WTC11 (cell line): ENCODE data around the gene SUSD6. TPM values are rescaled to one million over a fixed set of nuclear protein-coding genes. Genes with fewer than 3 reads are reported as not detected.

ENCODE experiments used
- ATAC-seq: fragments of 200-7000 bp; cut with Tn5 transposase; 2 replicates; pipeline ENCODE4 v1.10.0; 2021; ENCODE audit warnings: mild to moderate bottlenecking, moderate library complexity
- CTCF ChIA-PET: fragments of 300-600 bp; sonication (Branson Sonifier 250); formaldehyde crosslinking; loops from one replicate; lab custom pipeline; 2021; ENCODE audit warnings: antibody characterized with exemption; lab: Charles Lee
- POLR2A ChIA-PET: fragments of 350-600 bp; sonication (Branson Sonifier 250); formaldehyde crosslinking; loops from one replicate; lab custom pipeline; 2021; ENCODE audit warnings: antibody characterized with exemption; lab: Charles Lee
- DNase-seq: peaks from one replicate; pipeline ENCODE4 v3.0.0; 2021; ENCODE audit warnings: low spot score
- H3K27ac Mint-ChIP-seq: 2 replicates; pipeline ENCODE4 v1.8.0; 2021; ENCODE audit warnings: mixed read lengths
- H3K27me3 Mint-ChIP-seq: 2 replicates; pipeline ENCODE4 v1.8.0; 2021; ENCODE audit warnings: low read depth, mild to moderate bottlenecking, moderate library complexity, mixed read lengths
- H3K36me3 Mint-ChIP-seq: 2 replicates; pipeline ENCODE4 v1.8.0; 2021; ENCODE audit warnings: mixed read lengths
- H3K4me1 Mint-ChIP-seq: 2 replicates; pipeline ENCODE4 v1.8.0; 2022; ENCODE audit warnings: mixed read lengths
- H3K4me3 Mint-ChIP-seq: 2 replicates; pipeline ENCODE4 v1.8.0; 2021; ENCODE audit warnings: mild to moderate bottlenecking, moderate library complexity, mixed read lengths
- H3K9me3 Mint-ChIP-seq: 2 replicates; pipeline ENCODE4 v1.8.0; 2021; ENCODE audit warnings: mixed read lengths
- ATF1 ChIP-seq: sonication (generic); formaldehyde crosslinking; IDR thresholded peaks from 2 replicates; pipeline ENCODE4 v1.8.1; 2023; ENCODE audit warnings: mild to moderate bottlenecking, moderate library complexity, missing genetic modification reagents
- EMX1 ChIP-seq: fragments of 250-450 bp; sonication (Bioruptor Pico); IDR thresholded peaks from 2 replicates; pipeline ENCODE4 v1.8.0; 2021; ENCODE audit warnings: mild to moderate bottlenecking
- FOXP1 ChIP-seq: sonication (generic); formaldehyde crosslinking; IDR thresholded peaks from 2 replicates; pipeline ENCODE4 v1.8.0; 2022; ENCODE audit warnings: missing genetic modification reagents, mild to moderate bottlenecking, moderate library complexity, borderline replicate concordance
- HMGXB4 ChIP-seq: sonication (generic); formaldehyde crosslinking; IDR thresholded peaks from 2 replicates; pipeline ENCODE4 v1.8.1; 2023; ENCODE audit warnings: mild to moderate bottlenecking, moderate library complexity, missing genetic modification reagents
- JUN ChIP-seq: sonication (generic); formaldehyde crosslinking; IDR thresholded peaks from 2 replicates; pipeline ENCODE4 v1.8.0; 2023; ENCODE audit warnings: mild to moderate bottlenecking, missing genetic modification reagents
- RORB ChIP-seq: fragments of 250-450 bp; sonication (Bioruptor Pico); IDR thresholded peaks from 2 replicates; pipeline ENCODE4 v1.9.0; 2021; ENCODE audit warnings: mild to moderate bottlenecking
- ZBTB21 ChIP-seq: sonication (generic); formaldehyde crosslinking; IDR thresholded peaks from 2 replicates; pipeline ENCODE4 v1.8.1; 2023; ENCODE audit warnings: mild to moderate bottlenecking, missing genetic modification reagents, borderline replicate concordance
- ZNF121 ChIP-seq: sonication (generic); formaldehyde crosslinking; IDR thresholded peaks from 2 replicates; pipeline ENCODE4 v1.8.0; 2023; ENCODE audit warnings: missing genetic modification reagents
- ZNF138 ChIP-seq: sonication (generic); formaldehyde crosslinking; conservative IDR thresholded peaks from 2 replicates; pipeline ENCODE4 v1.8.1; 2022; ENCODE audit warnings: mild to moderate bottlenecking, moderate library complexity, missing genetic modification reagents
- ZNF317 ChIP-seq: sonication (generic); formaldehyde crosslinking; IDR thresholded peaks from 2 replicates; pipeline ENCODE4 v1.8.1; 2023; ENCODE audit warnings: low read depth, mild to moderate bottlenecking, moderate library complexity, missing genetic modification reagents, borderline replicate concordance
- ZNF423 ChIP-seq: fragments of 250-450 bp; sonication (Bioruptor Pico); IDR thresholded peaks from 2 replicates; pipeline ENCODE4 v2.1.2; 2022; ENCODE audit warnings: mild to moderate bottlenecking, moderate library complexity
- ZNF512 ChIP-seq: sonication (generic); formaldehyde crosslinking; IDR thresholded peaks from 2 replicates; pipeline ENCODE4 v1.8.1; 2022; ENCODE audit warnings: missing genetic modification reagents, borderline replicate concordance
- total RNA-seq: library from RNA; stranded (reverse); gene quantifications from 3 replicates; pipeline ENCODE4 v1.2.3, GENCODE V29; 2021
- TF ChIP-seq, protein P1 (sequence below): sonication (generic); formaldehyde crosslinking; IDR thresholded peaks from 2 replicates; pipeline ENCODE4 v1.8.0; 2022; ENCODE audit warnings: mild to moderate bottlenecking, missing genetic modification reagents
- TF ChIP-seq, protein P2 (sequence below): fragments of 200-600 bp; IDR thresholded peaks from 2 replicates; pipeline ENCODE4 v1.8.0; 2022; ENCODE audit warnings: antibody characterized with exemption
- TF ChIP-seq, protein P3 (sequence below): sonication (generic); formaldehyde crosslinking; IDR thresholded peaks from 2 replicates; pipeline ENCODE4 v1.8.1; 2023; ENCODE audit warnings: mild to moderate bottlenecking, missing genetic modification reagents, borderline replicate concordance
- TF ChIP-seq, protein P4 (sequence below): sonication (generic); formaldehyde crosslinking; IDR thresholded peaks from 2 replicates; pipeline ENCODE4 v1.8.0; 2022; ENCODE audit warnings: mild to moderate bottlenecking, missing genetic modification reagents

Gene SUSD6
- total RNA-seq, 1 experiment from 2014 or later, result 10.1 TPM

GRCh38 chr14:69726761-69727511 is 115.5 kb downstream of the SUSD6 start (continued):
- TF ChIP-seq, protein P1, sequence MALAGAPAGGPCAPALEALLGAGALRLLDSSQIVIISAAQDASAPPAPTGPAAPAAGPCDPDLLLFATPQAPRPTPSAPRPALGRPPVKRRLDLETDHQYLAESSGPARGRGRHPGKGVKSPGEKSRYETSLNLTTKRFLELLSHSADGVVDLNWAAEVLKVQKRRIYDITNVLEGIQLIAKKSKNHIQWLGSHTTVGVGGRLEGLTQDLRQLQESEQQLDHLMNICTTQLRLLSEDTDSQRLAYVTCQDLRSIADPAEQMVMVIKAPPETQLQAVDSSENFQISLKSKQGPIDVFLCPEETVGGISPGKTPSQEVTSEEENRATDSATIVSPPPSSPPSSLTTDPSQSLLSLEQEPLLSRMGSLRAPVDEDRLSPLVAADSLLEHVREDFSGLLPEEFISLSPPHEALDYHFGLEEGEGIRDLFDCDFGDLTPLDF, result no peak
- TF ChIP-seq ZNF121 (CRISPR knock-in tag), result 0 out of 2 replicates have a peak, but pooled peaks have one; percentile 1
- no peak for TF ChIP-seq ZNF512 (CRISPR knock-in tag)

DNA sequence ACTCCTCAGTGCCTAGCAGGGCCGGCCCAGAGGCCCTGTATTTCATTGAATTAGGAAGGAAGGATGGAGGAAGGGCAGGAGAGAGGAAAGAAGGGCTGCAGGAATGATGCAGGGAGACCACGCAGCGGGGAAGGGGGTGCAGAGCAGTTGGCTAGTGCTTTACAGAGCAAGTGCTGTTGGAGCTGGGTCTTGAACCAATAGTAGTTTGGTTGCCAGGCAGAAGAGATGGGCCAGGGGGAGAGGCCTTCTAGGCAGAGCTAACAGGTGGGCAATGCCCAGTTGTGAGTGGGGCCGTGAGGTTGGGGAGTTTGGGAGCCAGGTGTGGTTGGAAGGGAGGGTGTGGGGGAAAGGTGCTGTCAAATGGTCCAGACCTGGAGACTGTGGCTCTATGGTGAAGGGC is 116.5 kb downstream of the SUSD6 start:
- POLR2A ChIA-PET, result no interaction called here
- ATAC-seq, result no peak
- TF ChIP-seq FOXP1 (CRISPR knock-in tag) (no peak), ZBTB21 (CRISPR knock-in tag) (no peak), ZNF317 (CRISPR knock-in tag) (no peak), JUN (CRISPR knock-in tag) (no peak), ZNF121 (CRISPR knock-in tag) (no peak), RORB (no peak), HMGXB4 (CRISPR knock-in tag) (no peak), EMX1 (CRISPR knock-in tag) (no peak), ATF1 (CRISPR knock-in tag) (no peak), ZNF423 (CRISPR knock-in tag) (no peak), ZNF138 (no peak)
- TF ChIP-seq, protein P2, sequence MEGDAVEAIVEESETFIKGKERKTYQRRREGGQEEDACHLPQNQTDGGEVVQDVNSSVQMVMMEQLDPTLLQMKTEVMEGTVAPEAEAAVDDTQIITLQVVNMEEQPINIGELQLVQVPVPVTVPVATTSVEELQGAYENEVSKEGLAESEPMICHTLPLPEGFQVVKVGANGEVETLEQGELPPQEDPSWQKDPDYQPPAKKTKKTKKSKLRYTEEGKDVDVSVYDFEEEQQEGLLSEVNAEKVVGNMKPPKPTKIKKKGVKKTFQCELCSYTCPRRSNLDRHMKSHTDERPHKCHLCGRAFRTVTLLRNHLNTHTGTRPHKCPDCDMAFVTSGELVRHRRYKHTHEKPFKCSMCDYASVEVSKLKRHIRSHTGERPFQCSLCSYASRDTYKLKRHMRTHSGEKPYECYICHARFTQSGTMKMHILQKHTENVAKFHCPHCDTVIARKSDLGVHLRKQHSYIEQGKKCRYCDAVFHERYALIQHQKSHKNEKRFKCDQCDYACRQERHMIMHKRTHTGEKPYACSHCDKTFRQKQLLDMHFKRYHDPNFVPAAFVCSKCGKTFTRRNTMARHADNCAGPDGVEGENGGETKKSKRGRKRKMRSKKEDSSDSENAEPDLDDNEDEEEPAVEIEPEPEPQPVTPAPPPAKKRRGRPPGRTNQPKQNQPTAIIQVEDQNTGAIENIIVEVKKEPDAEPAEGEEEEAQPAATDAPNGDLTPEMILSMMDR, result no peak
- TF ChIP-seq, protein P3, sequence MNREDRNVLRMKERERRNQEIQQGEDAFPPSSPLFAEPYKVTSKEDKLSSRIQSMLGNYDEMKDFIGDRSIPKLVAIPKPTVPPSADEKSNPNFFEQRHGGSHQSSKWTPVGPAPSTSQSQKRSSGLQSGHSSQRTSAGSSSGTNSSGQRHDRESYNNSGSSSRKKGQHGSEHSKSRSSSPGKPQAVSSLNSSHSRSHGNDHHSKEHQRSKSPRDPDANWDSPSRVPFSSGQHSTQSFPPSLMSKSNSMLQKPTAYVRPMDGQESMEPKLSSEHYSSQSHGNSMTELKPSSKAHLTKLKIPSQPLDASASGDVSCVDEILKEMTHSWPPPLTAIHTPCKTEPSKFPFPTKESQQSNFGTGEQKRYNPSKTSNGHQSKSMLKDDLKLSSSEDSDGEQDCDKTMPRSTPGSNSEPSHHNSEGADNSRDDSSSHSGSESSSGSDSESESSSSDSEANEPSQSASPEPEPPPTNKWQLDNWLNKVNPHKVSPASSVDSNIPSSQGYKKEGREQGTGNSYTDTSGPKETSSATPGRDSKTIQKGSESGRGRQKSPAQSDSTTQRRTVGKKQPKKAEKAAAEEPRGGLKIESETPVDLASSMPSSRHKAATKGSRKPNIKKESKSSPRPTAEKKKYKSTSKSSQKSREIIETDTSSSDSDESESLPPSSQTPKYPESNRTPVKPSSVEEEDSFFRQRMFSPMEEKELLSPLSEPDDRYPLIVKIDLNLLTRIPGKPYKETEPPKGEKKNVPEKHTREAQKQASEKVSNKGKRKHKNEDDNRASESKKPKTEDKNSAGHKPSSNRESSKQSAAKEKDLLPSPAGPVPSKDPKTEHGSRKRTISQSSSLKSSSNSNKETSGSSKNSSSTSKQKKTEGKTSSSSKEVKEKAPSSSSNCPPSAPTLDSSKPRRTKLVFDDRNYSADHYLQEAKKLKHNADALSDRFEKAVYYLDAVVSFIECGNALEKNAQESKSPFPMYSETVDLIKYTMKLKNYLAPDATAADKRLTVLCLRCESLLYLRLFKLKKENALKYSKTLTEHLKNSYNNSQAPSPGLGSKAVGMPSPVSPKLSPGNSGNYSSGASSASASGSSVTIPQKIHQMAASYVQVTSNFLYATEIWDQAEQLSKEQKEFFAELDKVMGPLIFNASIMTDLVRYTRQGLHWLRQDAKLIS (CRISPR knock-in tag), result no peak
- TF ChIP-seq, protein P4, sequence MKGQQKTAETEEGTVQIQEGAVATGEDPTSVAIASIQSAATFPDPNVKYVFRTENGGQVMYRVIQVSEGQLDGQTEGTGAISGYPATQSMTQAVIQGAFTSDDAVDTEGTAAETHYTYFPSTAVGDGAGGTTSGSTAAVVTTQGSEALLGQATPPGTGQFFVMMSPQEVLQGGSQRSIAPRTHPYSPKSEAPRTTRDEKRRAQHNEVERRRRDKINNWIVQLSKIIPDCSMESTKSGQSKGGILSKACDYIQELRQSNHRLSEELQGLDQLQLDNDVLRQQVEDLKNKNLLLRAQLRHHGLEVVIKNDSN, result no peak
- CTCF ChIA-PET, result interaction anchor here (1.0 to 3.6 kb wide), 19 partner anchors 10 to 187 kb away, joined by 3 to 39 read pairs (median 5); partner anchors contain the start of genes CCDC177, SRSF5 and SUSD6
- Mint-ChIP-seq H3K27me3 (peaks cover 19% of the 10 kb centered on the region), H3K27ac (no peak overlapping the region), H3K4me1 (0 out of 2 replicates have a peak, but pooled peaks cover 3% of the 10 kb centered on the region), H3K4me3 (no peak overlapping the region), H3K36me3 (no peaks in the 10 kb centered on the region), H3K9me3 (no peaks in the 10 kb centered on the region)
- no peak for DNase-seq
